ENCODE results near the gene SETMAR.

SETMAR gene

GRCh38 chr3:4351164-4351855 is 48.1 kb downstream of the SETMAR start:
- DNase-seq (ENCODE audit: low spot score) = no peak

GRCh38 chr3:4351872-4352271 is 48.7 kb downstream of the SETMAR start:
- DNase-seq (ENCODE audit: low spot score) = no peak

- DNase-seq (ENCODE audit: low spot score) = no peak
Measured at GRCh38 chr3:4355401-4356219, 52.4 kb downstream of the SETMAR start.

GRCh38 chr3:4356220-4356540 is 53.0 kb downstream of the SETMAR start:
- no peak for DNase-seq (ENCODE audit: low spot score)

- DNase-seq (ENCODE audit: low spot score) = no peak
Measured at GRCh38 chr3:4356546-4357410, 53.6 kb downstream of the SETMAR start.

GRCh38 chr3:4358273-4358672 is 55.1 kb downstream of the SETMAR start:
- no peak for DNase-seq (ENCODE audit: low spot score)

GRCh38 chr3:4359805-4360502 is 56.8 kb downstream of the SETMAR start:
- no peak for DNase-seq (ENCODE audit: low spot score)

- no peak for DNase-seq (ENCODE audit: low spot score)
Measured at GRCh38 chr3:4360817-4361216, 57.6 kb downstream of the SETMAR start.

GRCh38 chr3:4362523-4362922 is 59.4 kb downstream of the SETMAR start:
- no peak for DNase-seq (ENCODE audit: low spot score)
